NCI-H2107 (cell line): ENCODE results near the gene GBP3.
"Not testable (repeated sequence)": the region's sequence is repeated elsewhere in the genome, so short reads cannot be mapped to it uniquely, and the experiment has no call there.

Experiments
- DNase-seq: peaks from one replicate; lab custom pipeline; 2025; lab: John Stamatoyannopoulos, UW

Gene GBP3, protein sequence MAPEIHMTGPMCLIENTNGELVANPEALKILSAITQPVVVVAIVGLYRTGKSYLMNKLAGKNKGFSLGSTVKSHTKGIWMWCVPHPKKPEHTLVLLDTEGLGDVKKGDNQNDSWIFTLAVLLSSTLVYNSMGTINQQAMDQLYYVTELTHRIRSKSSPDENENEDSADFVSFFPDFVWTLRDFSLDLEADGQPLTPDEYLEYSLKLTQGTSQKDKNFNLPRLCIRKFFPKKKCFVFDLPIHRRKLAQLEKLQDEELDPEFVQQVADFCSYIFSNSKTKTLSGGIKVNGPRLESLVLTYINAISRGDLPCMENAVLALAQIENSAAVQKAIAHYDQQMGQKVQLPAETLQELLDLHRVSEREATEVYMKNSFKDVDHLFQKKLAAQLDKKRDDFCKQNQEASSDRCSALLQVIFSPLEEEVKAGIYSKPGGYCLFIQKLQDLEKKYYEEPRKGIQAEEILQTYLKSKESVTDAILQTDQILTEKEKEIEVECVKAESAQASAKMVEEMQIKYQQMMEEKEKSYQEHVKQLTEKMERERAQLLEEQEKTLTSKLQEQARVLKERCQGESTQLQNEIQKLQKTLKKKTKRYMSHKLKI

DNA sequence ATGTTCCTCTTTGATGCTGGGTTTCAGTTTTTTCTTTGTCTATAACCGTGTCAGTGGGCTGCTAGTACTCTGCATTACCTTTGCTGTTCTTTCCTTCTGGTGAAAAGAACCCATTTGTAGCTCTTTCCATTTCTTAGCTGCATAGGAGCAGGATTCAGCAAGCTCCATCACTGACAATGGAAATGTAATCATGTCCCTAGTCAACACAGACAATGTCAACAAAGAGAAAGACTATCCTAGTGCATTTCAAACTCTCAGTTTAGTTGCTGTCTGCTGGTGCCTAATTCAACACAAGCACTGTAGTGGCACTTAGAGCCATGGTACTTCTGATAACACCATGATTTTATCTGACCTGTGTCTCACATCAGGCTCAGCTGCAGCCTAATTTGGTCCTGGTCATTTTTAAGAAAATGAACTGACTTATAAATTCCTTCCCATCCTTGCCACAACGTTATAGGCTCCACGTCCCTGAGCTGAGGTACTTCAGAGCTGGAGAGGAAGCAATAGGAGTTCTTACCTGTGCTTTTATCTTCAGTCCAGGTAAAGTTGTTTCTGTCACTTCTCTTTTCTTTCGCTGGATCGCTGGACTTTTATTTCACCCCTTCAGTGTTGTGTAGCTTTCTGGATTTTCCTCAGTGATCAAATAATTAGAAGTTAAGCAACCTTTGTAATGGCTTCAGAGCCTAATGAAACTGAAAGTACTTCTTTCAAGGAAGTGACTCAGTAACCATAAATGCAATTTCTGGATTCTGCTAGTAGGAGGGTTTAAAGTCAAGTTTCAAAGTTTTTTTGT is at the start of gene GBP3:
GBP3 (minus strand) TSS at position 700 of the 793 bp plus-strand sequence. CDS start 2,145 bp downstream, outside the sequence.
- DNase-seq, result no peak

DNA sequence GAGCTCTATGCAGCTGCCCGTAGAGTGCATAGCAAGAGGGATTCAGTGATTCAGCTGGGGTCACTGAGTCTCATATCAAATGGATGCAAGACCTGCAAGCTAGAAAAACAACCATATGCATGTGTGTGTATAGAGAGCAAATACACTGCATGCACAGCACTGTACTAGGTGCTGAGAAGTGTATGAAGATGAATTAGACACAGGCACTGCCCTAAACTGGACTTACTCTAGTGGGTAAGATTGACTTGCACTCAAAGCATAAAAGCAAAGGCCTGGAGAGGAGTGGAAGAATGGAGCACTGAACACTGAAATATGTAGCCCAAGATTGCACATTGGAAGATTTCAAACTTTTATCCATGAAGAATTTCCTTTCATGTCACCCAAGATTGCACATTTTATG is 47.8 kb upstream of the GBP3 start:
- no peak for DNase-seq

DNA sequence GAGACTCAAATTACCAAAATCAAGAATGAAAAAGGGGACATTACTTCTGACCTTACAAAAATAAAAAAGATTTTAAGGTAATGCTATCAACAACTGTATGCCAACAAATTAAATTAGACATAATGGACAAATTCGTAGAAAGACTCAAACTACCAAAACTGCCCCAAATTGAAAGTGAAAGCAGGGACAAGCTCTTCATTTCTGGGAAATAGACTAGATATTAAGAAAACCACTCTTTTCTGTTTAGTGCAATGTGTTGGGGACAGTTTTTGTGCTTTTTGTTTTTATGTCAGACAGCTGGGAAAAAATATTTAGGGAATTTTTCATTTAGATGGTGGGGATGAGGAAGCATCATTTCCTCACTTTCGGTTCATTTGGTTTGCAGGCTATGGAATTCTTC is 47.3 kb upstream of the GBP3 start:
- DNase-seq, result no peak

DNA sequence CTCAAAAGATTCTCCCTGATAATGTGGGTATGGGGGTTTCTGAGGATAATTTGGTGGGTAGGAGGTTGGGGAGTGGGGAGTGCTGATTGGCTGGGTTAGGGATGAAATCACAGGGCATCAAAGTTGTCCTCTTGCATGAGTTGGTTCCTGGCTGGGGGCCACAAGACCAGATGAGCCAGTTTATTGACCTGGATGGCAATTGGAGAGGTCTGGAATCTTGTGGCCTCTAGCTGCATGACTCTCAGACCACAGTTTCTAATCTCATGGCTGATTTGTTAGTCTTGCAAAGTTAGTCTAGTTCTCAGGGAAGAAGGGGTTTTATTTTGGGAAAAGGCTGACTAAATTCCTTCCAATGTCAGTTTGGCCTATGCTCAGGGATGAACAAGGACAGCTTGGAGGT is 45.6 kb upstream of the GBP3 start:
- DNase-seq, result no peak

DNA sequence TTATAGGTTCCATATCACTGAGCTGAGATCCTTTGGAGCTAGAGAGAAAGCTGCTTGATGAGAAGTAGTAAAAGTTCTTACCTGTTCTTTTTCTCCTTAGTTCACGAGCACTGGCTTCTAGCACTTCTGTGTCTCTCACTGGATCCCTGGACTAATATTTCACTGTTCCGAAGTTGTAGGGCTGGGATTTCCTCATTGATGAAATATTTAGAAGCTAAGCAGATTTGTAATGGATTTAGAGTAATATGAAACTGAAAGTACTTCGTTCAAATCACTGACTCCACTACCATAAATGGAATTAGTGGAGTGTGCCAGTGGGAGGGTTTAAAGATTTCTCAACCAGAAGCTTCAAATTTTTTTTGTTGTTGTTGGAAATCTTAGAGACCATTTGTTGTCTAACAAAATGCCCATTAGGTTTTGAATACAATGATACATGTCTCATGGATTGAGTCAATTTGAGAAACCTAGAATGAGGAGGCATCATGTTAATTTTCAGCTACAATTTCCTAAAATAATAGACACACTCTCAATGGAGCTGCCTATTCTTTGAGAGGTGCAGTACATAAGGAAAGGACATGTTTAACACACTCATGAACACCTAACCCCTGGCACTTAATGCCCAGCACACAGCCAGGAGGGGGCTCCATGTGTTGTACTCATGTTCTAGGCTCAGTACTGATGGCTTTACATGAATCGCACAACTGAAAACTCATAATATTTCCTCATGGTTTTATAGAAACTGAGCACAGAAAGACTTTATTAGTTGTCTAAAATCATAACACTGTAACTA is 42.6 kb upstream of the GBP3 start, which contains the start of gene GBP1:
GBP1 (minus strand) TSS at position 130 of the 790 bp plus-strand sequence. CDS start 1,974 bp downstream, outside the sequence.
- no peak for DNase-seq

DNA sequence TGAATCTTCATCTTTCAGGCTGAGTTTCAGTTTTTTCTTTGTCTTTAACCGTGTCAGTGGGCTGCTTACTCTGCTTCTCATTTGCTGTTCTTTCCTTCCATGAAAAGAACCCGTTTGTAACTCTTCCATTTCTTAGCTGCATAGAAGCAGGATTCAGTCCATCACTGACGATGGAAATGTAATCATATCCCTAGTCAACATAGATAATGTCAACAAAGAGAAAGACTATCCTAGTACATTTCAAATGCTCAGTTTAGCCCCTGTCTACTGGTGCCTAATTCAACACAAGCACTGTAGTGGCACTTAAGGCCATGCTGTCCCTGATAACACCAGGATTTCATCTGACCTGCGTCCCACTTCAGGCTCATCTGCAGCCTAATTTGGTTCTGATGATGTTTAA is 42.0 kb upstream of the GBP3 start:
- DNase-seq, result no peak

DNA sequence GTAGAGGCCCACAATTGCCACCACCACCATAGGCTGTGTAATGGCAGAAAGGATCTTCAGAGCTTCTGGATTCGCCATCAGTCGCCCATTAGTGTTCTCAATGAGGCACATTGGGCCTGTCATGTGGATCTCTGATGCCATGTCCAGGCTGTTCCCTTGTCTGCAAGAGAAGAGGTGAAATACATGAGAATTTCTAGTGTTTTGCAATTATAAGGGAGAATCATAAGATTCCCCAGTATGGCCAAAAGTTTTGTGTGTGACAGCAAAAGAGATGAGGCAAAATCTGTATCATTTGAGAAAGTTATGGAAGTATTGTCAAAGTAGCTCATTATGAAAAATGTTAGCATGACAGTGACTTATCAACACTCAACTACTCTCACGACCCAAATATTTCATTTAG is 40.4 kb upstream of the GBP3 start:
- DNase-seq, result no peak

DNA sequence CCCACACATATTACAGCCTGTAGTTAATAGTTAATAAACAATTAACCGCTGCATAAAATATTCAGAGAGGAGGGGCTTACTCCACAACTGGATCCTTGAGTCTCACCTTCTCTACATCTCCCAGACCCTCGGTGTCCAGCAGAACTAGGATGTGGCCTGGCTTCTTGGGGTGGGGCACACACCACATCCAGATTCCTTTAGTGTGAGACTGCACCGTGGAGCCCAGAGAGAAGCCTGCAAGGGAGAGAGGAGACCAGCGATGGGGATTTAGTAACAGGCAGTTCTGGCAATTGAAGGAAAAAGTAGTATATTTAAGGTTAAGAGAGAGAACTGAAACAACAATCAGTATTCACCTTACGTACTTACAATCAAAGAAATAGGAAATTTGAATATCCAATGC is 37.4 kb upstream of the GBP3 start:
- no peak for DNase-seq

DNA sequence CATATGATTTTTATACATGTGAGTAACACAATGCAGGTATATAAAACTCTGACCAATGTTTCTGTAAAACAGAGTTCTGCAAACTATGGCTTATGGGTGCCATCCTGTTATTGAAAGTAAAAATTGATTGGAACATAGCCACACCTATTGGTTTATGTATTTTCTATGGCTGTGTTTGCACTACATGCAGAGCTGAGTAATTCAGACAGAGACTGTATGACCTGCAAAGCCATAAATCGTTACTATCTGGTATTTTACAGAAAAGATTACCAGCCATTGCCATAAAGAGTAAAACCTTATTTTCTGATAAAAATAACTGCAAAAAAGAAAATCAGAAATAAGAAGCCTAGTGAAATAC is 29.3 kb upstream of the GBP3 start:
- DNase-seq, result no peak

DNA sequence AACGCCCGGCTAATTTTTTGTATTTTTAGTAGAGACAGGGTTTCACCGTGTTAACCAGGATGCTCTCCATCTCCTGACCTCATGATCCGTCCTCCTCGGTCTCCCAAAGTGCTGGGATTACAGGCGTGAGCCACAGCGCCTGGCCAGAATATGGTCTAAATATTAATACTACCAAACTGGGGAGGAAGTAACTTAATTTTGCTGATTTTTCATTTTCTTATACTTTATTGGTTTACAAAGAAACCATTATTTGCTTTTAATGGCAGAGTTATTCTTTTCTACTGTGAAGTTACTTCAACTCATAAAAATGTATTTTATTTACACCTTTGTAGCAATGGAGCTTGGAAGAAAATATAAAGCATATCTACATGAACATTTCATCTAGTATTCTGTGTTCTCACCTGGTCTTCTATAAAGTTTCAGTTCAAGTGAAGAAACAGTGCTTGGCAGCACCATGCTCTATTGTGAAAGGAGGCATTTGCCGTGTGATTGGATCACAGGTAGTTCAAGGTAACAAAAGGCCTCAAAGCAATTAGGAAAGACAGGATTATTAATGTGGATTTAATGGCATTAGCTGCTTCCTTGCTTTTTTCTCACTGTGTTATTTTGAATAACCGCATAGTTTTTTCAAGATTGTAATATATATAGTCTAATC is 28.8 kb upstream of the GBP3 start:
- DNase-seq, result no peak

DNA sequence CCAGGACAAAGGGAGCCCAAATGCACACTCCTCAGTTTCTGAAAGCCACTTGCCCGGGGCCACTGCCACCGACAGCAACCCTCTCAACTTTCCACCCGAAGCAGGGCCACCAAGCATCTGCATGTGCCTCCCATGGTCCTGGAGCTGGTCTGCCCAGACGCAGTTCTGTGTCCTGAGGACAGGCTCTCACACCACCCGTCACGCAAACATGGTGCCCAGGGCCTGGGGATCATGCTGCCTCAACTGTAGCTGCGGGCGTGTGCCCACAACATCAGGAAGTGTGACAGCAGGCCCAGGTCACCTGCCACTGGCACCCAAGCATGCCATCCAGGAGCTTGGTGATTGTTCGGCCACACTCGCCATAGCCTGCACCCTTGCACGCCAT is 28.0 kb upstream of the GBP3 start:
- no peak for DNase-seq

DNA sequence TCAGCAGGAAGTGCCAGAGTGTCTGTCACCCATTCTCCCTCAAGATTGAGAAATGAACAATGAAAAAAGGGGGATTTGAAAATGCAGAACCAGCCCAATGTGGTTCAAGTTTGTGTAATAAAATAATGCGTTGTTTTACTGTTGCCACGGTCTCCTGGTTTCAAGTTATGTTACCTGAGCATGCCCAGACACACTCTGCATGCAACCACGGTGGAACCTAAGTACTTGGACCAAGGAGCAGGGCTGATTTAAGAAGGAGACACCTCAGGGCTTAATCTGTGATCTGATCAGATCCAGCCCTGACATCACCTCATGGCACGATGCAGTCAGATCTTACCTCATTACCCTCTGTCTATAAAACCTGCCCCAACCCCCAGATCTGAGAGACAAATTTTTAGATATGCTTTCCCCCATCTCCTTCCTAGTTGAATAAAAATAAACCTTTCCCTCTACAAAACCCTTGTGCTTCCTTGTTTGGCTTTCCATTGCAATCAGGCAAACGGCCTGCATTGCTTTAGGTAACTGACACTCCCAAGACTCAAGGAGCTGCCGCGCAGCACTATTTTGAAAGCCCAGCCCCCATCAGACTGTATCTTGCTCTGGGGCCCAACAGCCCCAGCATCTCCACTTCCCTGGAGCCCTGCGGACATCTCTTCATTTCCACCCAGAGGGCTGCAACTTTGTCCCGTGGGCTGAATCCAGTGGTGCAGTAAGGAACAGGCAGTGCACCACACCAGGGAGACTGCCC is 27.4 kb upstream of the GBP3 start:
- not testable (repeated sequence) for DNase-seq

DNA sequence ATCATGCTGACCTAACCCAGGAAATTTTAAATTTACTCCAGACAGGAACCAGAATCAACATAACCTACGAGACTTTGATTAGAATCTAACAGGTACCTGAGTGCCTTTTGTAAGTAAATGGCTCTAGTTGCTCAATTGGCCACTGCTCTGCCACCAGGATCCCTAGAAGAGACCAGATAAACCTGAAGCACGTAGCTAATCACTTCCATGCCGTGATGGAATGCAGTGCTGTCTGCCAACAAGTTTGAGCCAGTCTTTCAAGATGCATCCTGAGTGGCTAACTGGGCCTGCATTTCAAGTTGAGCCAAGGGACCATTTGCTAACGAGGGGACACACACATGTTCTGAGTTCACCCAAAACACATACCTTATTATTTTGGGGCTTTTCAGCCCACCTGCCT is 26.5 kb upstream of the GBP3 start:
- not testable (repeated sequence) for DNase-seq

DNA sequence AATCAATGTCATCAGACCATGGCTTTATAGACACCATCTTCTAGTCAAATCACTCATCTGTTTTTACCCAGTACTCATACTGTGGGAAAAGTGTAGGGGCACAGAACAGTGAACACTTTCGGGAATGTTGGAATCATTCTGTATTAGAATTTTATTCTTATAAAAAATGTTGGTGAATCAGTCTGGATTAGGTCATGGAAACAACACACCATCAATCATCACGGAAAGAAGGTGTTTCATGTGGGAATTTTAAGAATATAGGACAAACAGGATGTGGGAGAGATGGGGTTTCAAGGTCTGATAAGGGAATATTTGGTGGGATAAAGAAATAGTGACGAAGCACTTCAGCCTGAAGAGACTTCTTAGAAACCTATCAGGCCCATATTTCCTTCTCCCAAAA is 25.1 kb upstream of the GBP3 start:
- DNase-seq, result no peak

DNA sequence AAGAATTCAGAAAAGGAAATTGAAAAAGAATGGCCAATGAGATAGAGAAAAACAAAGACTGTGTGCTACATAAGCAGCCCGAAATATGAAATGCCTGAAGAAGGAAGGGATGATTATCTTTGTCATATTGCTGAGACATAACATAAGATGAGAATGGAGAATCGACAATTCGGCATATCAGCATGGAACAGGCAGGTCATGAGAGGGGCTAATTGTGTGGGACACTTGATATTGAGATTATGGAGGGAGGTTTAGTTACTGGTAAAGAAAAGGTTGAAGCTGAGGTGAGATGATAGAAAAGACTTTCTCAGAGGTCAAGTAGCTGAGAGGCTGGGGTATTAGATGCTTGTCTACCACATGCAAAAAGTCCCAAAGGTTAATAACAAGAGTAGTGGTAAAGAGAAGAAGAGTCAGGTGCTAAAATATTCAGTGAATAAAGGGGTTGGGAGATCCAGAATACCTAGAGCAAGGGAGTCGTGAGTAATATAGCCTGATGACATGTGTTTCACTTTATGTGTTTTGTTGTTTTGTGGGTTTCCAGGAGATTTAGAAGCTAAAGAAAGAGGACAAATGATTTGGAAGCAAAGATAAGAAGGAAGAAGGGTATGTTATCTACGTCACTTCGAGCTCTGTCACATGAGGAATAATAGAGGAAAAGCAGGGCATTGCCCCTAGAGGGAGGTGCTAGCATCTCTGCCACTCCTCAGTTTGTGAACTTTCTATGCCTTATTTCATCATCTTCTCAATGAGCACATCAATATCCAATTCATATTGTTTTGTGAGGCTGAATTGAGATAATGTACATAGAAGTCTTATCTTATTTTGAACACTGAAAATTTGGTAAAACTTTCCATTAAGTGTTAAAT is 23.9 kb upstream of the GBP3 start:
- DNase-seq, result not testable (repeated sequence)

DNA sequence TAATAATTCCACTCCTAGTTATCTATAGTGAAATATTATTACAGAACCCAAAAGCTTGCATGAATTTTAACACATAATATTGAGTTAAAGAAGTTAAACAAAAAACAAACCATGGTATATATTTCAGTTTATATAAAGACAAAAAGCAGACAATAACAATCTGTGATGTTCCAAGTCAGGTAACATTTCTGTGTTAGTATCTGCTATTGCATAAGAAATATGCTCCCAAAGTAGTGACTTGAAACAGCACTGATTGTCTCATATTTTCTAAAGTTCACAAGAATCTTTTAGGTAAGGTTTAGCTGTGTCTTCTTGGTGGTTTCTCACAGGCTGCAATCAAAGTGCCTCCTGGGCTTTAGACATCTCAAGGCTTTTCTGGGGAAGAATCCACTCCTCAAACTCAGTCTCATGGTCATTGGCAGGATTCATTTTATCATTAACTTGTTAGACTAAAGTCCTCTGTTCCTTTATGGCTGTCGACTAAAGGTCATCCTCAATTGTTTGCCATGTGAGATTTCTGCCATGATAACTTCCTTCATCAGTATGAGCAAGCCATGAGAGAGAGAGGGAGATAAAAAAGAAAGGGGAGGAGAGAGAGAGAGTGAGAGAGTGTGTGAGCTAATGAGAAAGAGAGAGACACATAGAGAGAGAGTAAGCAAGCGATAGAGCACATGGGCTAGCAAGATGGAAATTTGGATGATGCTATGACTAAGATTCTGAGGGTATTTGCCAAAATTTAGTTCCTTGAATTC is 22.5 kb upstream of the GBP3 start:
- DNase-seq, result no peak

DNA sequence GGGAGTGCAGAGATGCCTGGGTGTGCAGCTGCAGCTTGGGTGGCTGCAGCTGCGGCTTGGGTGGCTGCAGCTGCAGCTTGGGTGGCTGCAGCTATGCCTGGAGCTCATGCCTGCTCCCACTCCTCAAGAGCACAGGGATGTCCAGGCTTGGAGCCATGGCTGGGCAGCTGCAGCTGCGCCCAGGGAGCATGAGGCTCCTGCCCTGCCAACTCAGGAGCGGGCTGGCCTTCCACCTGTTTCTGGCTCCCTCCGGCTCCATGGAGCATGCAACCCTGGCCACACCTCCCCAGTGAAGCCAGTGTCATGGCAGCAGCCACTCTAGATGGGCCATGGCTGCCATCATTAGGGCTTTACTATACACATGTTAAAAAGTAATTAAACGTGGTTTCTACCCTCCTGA is 21.3 kb upstream of the GBP3 start:
- DNase-seq, result no peak

DNA sequence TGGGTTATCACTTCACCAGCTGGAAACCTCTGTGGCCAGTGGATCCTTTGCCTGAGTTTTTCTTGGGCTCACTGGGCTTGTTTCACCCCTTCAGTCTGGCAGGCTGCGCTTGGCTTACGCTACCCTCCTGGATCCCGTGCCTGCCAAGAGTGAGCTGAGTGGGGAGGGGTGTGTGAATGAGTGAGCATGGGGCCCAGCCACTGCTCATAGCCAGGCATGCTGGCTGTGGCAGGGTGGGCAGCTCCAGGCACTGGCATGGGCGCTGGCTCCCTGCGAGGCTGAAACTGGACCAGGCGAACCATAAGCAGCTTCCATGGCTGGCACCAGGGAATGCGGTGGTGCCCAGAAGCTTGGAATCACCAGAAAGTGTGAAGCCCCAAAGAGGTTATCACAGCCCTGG is 19.8 kb upstream of the GBP3 start:
- no peak for DNase-seq

DNA sequence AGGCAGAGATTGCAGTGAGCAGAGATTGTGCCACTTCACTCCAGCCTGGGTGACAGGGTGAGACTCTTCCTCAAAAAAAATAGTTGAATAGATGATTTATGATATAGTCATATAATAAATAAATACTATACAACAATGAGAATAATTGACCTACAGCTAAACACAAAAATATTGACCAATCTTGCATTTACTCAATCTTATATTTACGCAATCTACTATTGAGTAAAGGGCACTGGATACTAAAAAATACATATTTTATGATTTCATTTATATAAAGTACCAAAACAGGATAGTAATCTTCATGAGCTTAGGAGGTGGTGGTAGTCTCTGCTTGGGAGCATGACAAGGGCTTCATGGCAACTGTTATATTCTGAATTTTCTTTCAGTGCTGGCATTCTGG is 19.1 kb upstream of the GBP3 start:
- no peak for DNase-seq
